ENCODE results near the gene ABHD14A. TPM values are rescaled to one million over a fixed set of nuclear protein-coding genes. Genes with fewer than 3 reads are reported as not detected.

The ABHD14A gene
- polyA plus RNA-seq, 4 donors = 20.2 to 30.4 (median 25.9) TPM

DNA sequence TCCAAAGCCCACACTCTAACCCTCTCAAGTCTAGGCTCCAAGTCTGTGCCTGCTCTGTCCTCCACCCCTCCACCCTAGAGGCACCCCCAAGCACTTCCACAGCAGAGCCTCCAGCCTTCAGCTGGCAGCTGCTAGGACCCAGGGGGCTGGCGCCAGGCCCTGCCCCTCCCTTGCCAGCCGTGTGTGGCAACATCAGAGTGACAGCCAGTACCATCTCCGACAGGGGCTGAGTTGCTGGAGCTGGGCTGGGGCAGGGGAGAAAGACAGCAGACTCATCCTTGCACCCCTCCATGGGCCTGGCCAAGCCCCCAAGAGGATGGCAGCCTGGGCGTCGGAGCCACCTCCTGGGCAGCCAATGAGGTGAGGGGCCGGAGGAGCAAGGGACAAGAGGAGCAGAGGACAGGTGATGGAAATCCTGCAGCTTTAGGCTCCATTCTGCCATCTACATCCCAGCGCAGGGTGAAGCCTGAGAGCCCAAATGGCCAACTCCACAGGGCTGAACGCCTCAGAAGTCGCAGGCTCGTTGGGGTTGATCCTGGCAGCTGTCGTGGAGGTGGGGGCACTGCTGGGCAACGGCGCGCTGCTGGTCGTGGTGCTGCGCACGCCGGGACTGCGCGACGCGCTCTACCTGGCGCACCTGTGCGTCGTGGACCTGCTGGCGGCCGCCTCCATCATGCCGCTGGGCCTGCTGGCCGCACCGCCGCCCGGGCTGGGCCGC, 19.5 kb upstream of the ABHD14A start, which contains the start of gene GPR62:
GPR62 (plus strand) TSS at position 207 of the 718 bp plus-strand sequence; CDS start at position 479, 272 bp downstream.
- DNase-seq (ENCODE audit: low read depth in 4 of 4, low spot score in 3 of 4) = no peak

DNA sequence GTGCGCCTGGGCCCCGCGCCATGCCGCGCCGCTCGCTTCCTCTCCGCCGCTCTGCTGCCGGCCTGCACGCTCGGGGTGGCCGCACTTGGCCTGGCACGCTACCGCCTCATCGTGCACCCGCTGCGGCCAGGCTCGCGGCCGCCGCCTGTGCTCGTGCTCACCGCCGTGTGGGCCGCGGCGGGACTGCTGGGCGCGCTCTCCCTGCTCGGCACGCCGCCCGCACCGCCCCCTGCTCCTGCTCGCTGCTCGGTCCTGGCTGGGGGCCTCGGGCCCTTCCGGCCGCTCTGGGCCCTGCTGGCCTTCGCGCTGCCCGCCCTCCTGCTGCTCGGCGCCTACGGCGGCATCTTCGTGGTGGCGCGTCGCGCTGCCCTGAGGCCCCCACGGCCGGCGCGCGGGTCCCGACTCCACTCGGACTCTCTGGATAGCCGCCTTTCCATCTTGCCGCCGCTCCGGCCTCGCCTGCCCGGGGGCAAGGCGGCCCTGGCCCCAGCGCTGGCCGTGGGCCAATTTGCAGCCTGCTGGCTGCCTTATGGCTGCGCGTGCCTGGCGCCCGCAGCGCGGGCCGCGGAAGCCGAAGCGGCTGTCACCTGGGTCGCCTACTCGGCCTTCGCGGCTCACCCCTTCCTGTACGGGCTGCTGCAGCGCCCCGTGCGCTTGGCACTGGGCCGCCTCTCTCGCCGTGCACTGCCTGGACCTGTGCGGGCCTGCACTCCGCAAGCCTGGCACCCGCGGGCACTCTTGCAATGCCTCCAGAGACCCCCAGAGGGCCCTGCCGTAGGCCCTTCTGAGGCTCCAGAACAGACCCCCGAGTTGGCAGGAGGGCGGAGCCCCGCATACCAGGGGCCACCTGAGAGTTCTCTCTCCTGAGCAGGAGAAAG, 18.7 kb upstream of the ABHD14A start:
- DNase-seq (ENCODE audit: low read depth in 4 of 4, low spot score in 3 of 4) = peak in 1 of 4 donors; percentile 44

DNA sequence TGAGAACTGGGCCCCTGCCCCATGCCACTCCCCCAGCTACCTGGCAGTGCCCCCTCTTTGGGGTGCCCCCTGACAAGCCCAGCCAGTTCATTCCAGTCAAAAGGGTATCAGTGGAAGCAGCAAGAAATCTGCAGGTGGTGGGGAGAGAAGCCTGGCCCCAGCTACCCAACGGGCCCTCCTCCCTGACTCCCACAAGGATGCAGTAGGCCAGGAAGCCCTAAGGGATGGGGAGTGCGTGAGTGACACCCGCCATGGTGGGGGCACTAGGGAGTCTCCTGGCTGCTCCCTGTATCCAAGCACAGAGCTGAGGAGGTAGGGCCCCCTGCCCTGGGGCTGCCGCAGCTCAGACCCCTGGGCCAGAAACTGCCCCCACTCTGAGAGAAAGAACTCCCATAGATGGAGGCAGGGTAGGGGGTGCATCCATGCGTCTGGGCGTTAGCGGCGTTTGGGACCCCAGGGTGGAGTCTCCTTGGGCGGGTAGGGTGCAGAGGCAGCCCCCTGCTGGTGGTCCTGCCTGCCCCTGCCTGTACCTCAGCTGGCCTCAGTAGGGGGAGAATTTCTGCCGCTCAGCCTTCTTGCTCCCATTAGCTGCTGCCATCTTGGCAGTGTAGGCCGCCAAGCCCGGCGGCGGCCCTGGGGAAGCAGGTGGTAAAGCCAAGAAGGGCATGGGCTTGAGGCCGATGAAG, 17.2 kb upstream of the ABHD14A start:
- DNase-seq (ENCODE audit: low read depth in 4 of 4, low spot score in 3 of 4) = no peak

DNA sequence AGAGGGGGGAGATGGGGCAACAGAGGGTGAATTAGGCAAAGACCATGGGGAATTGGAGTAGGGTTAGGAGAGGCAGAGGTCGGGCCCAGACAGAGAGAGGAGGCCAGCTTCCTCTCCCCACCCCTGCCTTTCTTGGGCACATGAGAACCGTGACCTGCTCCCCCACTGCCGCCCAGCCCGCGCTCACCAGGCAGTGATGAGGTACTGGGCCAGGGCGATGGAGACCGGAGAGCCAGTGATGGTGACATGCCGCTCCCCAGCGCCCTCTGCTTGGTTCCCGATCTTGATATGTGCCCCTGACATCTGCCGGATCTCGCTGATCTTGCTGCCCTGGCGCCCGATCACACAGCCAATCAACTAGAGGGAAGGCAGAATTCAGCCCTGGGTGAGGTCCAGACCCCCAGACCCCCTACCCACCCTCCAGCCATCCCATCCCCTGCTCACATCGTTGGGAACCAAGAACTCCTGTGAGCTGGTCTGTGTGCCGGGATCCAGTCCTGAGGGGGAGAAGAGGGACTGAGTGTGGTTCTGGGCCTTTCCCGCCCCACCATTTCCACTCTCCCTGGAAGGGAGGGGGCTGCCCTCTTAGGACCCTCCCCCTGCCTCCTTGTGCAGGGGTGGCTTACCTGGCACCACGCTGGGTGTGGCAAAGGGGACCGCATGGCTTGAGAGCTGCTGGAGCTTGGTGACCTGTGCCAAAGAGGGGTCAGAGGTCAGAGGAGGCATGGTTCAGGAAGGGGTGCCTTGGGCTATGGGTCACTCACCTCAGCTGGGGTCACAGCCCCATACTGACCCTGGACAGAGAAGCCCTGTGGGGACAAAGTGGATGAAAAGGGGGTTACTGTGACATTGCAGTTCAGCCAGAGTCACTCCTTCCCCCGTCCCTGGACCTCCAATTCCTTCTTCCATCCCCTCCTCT, 16.0 kb upstream of the ABHD14A start:
- DNase-seq (ENCODE audit: low read depth in 4 of 4, low spot score in 3 of 4) = no peak

DNA sequence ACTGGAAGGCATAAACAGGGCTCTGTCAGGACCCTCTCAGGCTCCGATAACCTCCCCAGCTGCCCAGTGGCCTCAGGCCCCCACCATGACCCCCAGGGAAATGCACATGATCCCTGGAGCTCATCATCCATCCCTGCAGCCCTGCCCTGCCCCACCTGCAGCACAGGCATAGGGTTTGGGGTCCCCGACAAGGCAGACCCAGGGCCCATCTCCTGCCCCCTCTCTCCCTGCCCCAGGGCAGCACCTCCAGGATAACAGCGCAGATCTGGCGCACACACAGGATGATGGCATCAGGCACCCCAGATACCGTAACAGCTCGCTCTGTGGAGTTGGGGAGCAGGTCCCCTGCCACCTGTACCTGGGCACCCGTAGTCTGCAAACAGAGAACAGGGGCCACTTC, 15.2 kb upstream of the ABHD14A start:
- DNase-seq (ENCODE audit: low read depth in 4 of 4, low spot score in 3 of 4) = no peak

DNA sequence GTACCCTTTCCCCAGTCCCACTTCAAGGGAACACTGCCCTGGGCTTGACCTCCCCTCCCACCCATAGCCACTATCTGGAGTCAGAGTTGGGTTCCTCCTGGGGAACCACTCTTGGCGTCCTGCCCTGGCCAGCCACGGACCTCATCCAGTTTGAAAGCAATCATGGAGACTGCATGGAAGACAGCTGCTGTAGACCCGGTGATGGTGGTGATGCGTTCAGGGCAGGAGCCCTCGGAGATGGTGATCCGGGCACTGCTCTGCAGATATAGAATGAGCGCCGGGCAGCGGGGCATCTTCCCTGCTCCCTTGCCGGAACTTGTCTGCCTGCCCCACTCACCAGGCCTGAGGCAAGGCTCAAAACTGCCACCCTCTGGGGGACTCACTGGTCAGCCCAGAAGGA, 14.5 kb upstream of the ABHD14A start:
- DNase-seq (ENCODE audit: low read depth in 4 of 4, low spot score in 3 of 4) = no peak

DNA sequence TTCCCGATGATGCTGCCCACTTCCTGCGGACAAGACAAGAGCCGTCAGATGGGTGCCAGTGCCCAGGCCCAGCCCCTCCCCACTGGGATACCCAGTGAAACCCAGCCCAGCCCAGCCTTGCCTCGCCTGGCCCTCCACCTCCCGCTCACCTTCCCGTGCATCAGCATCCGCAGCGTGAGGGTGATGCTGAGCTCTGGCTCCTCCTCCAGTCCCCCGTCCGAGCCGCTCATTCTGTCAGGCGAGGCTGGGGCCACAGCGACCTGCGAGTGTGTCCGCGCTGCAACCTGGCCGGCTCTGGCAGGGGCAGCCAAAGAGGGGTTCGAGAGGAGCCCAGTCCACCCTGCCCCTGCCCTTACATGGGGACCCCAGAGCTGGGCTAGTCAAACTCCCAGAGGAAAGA, 13.9 kb upstream of the ABHD14A start:
- DNase-seq (ENCODE audit: low read depth in 4 of 4, low spot score in 3 of 4) = no peak

DNA sequence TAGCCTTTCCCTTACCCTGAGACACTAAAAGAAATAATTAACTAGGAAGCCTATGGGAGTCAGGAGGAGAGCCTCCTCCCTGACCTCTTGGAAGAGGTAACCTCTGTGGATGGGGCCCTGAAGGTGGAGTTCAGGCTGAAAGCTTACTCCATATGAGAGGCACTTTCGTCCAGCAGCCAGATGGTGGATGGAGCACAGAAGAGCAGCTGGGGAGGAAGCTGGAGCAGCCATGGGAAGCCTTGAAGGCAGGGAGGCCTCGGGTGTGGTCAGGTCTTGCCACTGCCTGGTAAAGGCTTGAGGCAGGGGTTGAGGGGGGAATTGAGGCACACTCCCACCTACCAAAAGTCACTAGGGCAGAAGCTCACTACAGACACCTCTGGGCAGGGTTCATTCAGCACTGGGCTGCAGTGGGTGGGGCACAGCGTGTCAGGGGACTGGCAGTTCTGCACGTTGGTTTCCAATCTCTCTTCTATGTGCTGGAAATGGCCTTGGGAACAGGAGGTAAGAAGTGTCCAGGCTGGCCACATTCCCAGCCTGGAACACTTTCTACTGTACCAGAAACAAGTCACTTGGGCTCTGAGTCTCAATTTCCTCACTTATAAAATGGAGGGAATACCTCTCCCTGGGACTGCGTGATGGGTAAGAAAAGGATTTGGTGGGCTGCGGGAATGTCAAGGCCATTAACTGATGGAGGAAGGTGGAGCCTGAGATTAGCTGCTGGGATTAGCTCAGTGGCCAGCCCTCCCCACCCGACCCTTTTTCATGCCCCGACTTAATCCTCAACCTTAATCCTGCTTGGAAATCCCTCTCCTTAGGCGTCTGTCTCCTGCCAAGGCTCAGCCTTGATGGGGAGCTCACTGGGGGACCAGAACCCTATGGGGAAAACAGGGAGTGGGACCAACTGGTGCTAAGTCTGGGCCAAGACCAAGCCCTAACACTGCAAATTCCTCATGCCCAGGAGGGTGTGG, 13.0 kb upstream of the ABHD14A start:
- no peak for DNase-seq (ENCODE audit: low read depth in 4 of 4, low spot score in 3 of 4)

DNA sequence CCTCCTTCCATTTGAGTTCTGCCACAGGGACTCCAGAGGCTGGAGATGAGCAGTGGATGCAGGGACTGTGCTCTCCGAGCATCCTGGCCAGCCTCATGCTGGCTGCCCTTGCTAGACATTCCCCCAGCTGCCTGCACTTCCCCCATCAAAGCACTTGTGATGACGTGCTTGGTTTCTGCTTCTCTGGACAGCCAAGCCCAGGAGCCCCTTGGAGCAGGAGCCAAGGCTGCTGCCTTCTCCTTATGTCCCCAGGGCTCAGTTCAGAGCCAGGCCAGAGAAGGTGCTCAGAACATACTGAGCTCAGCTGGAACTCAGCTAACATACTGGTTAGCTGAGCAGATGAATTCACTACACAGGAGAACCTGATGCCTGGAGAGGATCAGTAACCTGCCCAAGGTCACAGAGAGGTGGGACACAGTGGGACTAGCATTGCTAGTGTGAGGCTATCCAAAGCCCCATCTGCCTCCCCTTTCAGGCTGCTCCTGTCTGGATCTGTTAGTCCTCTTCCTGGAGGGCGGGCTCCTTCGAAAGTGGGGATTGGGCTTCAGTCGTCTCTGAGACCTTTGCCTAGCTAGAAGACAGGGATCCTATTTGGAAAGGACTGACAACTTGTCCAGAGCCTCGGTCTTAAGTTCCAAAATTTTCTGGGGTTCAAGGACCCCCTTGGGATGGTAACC, 11.9 kb upstream of the ABHD14A start:
- no peak for DNase-seq (ENCODE audit: low read depth in 4 of 4, low spot score in 3 of 4)

DNA sequence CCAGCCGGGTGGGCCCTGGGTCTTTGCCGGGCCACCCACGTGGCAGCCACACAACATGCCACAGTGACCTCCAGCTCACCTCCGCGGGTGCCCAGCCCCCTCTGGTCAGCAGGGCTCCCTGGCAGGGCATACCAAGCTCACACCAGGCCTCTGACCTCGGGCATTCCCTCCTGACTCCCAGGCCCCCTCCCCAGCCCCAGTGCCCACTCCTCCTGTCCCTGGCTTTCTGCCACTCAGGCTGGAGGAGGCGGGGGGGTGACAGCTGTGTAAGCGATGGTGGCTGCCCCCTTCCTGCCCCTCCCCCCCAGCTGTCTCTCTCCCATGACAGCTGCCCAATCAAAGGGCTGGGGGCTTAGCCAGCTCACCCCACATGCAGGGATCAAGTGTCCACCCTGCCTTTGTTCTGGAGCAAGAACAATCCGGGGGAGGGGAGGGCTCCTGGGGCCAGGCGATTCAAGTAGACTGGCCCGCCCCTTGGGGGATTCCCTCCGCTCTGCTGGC, 10.9 kb upstream of the ABHD14A start:
- DNase-seq (ENCODE audit: low read depth in 4 of 4, low spot score in 3 of 4) = peak in 1 of 4 donors; percentile 70

DNA sequence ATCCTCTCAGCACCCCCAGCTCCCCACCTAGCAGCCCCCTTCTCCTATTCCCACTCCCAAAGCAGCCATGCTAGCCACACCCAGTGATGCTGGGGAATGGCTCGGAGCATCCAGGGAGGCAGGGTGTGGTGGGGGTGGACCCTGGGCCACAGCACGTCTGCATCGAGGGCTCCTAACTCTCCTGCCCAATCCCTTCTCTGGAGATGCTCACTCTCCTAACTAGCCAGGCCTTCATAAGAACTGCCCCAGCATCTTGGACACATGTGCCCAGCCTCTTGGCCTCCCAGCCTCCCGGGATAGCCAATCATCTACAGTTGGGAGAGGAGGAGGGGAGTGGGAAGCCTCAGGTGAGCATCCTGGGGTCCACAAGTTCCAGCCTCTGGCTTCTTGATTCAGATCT, 10.3 kb upstream of the ABHD14A start:
- no peak for DNase-seq (ENCODE audit: low read depth in 4 of 4, low spot score in 3 of 4)

DNA sequence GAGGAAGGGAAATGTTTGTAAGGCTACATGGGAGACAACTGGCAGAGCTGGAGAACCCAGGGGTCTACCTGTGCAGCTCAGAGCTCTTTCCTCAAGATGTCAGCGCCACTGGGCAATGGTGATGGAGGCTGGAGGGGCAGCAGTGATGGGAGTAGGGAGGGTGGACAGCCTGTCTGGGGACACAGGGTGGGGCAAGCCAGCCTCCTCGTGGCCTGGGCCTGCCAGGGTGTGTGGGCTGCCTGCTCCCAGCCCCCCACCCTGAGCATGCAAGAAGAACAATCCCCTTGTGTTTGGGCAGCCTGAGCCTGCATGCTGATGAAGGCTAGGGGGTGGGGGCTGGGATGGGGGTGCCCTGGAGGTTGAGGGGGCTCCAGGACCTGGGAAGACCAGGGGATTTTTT, 8.8 kb upstream of the ABHD14A start:
- no peak for DNase-seq (ENCODE audit: low read depth in 4 of 4, low spot score in 3 of 4)

DNA sequence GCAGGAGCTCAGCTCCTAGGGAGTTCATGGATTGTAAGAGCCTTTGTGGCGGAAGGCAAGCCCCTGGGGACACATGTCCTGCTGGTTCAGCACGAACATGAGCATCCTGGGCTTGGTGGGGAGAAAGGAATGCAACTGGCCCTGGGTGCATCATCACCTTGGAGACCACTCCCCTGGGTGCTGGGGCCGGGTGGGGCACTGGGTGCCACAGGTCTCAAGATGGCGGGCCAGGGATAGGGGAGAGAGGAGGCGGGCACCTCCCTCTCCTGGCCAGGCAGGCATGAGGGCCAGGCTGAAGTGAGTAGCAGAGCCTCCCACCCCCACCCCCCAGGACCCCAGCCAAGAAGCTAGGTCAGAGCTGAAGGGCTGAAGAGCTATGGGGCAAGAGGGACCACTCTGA, 8.4 kb upstream of the ABHD14A start:
- DNase-seq (ENCODE audit: low read depth in 4 of 4, low spot score in 3 of 4) = no peak

DNA sequence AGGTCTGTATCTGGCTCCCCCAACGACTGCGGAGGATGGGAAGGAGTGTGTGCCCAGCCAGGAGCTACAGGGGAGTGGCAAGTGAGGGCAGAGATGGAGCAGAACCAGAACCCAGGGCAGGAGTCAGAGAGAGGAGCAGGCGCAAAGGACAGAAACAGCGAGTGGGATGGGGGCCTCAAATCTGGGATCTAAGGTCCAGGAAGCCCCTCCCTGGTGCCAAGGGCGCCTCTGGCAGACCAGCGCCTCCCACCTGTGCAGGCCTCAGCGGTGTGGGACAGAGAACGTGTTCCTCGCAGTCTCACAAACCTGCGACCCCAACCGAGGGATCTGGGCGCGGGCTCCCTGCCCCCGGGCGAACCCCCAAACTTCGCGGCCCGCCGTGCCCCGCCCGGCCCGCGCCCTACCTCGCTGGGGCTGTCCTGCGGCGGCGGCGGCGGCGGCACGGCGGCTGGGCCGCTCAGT, 7.9 kb upstream of the ABHD14A start:
- no peak for DNase-seq (ENCODE audit: low read depth in 4 of 4, low spot score in 3 of 4)

DNA sequence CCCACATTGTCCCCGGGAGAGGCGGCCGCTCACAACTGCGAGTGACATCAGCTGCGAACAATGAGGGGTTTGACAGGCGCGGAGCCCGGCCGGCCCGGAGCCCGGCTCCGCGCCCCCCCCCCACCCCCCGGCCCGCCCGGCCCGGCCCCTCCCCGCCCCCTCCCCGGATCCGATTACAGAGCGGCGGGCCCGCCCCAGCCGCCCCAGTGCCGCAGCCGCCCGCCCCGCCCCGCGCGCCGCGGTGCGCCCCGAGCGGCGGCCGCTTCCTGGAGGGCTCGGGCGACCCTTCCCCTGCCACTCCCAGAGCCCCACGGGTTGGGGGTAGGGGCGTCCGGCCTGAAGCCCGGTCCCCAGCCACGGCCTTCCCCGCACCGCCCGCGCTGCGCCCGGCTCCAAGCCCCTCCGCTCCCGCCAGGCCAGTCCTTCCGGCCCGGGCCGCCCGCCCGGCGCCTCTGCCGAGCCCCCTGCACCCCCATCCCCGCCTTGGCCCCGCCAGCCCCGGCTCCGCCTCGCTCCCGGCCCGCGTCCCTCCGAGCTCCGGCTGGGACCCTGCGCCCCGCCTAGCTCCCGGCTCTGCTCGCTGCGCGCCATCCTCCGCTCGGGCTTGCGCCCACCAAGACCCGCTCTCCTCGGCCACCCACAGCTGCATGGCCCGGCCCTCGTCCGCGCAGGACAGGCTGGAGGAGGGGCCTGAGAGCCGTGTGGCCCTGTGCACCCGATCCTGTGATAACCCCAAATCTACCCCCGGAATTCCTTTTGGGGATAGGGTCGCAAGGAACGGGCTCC, 7.3 kb upstream of the ABHD14A start, which contains the start of gene PCBP4:
PCBP4 (minus strand) TSS at position 71 of the 786 bp plus-strand sequence. CDS start 6,214 bp downstream, outside the sequence.
- DNase-seq (ENCODE audit: low read depth in 4 of 4, low spot score in 3 of 4) = no peak

DNA sequence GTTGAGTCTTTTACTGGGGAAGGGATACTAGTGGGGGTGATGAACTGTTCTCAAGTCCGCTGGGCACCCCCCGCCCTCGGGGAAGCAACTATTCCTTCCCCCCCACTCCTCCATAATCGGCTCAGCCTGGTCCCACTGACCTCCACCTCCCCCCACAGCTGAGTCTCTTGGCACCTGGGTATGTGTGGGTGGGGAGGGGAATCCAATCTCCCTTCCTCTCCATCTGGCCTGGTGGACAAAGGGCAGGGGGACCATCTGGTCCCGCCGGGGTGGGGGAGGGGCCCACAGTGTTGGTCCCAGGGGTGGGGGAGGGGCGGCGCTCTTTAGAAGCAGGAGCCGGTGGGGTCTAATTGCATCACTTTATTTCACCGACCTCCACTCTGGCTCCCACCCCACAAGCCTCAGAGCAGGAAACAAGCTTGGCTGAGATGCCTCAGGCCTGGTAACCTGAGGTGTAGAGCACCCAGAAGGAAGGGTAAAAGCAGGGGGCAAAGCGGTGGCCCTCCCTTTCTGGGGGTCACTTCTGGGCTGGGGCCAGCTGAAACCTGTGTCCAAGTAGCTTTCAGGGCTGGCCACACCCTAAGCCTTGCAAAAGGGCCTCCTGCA, 6.6 kb upstream of the ABHD14A start:
- DNase-seq (ENCODE audit: low read depth in 4 of 4, low spot score in 3 of 4) = no peak

Measured in left renal pelvis (tissue), 4 donors.